DMS 273 (cell line): Measurements from ENCODE around the gene RHBDF1.

ENCODE experiments used
- DNase-seq: peaks from one replicate; lab custom pipeline; 2025; ENCODE audit not compliant: unreplicated experiment; lab: John Stamatoyannopoulos, UW

RHBDF1 gene

GRCh38 chr16:75580-76501, 3.4 kb upstream of the RHBDF1 start:
- DNase-seq, result peak; percentile 71

- DNase-seq, result no peak
These were observed 2.4 kb upstream of the RHBDF1 start for GRCh38 chr16:74747-75334.

DNA sequence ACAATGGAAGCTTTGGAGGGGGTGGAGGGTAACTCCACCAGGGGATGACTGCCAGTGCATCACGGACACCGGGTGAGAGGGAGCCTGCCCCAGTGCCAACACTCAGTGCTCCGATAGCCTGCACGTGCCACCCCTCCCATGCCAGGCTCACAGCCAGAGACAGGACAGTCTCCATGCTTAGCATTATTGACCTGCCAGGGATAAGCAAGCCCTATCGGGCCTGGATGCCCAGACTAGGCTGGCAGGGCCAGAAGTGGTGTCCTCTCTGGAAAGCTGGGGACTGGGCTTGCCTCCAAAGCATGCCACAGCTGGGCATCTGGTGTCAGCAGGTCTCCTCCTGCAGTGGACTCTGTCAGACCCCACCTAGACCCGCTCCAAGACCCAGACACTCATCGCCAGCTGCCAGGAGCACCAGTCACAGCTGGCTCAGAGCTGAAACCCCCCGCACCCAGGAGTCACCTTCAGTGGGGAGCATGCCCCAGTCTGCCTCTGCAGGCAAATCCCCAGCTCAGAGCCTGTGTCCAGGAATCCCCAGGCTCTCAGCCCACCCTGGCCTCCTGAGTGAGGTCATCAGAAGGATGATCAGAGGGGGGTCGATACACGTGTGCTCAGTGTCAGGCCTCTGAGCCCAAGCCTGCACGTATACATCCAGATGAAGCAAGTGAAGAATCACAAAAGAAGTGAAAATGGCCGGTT, 1.8 kb upstream of the RHBDF1 start:
- no peak for DNase-seq

GRCh38 chr16:71540-72401, 660 bp downstream of the RHBDF1 start:
- DNase-seq, result peak; percentile 80

GRCh38 chr16:71210-71539, 1.3 kb downstream of the RHBDF1 start:
- DNase-seq, result no peak

- DNase-seq, result no peak
These were observed 3.2 kb downstream of the RHBDF1 start for GRCh38 chr16:69181-69580.

- DNase-seq, result no peak
These were observed 4.3 kb downstream of the RHBDF1 start for GRCh38 chr16:67884-68789.

DNA sequence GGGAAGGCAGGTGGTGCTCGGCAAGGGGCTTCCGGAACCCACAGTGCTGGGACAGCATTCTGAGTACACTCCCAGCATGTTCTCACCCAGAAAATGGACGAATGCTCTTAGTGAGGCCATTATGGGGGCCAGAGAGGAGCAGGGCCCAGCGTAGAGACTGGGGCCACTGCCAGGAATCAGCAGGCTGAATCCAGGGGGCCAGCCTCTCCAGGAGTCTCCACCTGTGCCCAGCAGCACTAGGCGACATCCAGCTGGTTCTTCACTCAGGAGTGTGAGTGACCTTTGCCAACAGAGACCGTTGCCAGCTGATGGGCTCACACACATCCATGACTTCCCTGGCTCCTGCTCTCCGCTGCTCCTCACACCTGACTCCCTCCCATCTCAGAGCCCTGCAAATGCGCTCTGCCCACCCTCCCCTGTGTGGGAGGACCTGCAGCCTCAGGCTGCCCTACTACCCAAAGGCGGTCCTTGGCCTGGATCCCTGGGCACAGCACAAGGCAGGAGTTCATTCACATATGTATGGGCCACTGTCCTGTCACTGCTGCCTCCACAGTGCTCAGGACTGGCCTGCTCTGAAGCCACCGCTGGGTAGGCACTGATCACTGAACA, 5.1 kb downstream of the RHBDF1 start:
- DNase-seq, result no peak

- DNase-seq, result no peak
These were observed 5.9 kb downstream of the RHBDF1 start for GRCh38 chr16:66309-67182.

GRCh38 chr16:65745-66144, 6.7 kb downstream of the RHBDF1 start:
- DNase-seq, result peak; percentile 92

- no peak for DNase-seq
These were observed 7.5 kb downstream of the RHBDF1 start for GRCh38 chr16:64914-65255.

DNA sequence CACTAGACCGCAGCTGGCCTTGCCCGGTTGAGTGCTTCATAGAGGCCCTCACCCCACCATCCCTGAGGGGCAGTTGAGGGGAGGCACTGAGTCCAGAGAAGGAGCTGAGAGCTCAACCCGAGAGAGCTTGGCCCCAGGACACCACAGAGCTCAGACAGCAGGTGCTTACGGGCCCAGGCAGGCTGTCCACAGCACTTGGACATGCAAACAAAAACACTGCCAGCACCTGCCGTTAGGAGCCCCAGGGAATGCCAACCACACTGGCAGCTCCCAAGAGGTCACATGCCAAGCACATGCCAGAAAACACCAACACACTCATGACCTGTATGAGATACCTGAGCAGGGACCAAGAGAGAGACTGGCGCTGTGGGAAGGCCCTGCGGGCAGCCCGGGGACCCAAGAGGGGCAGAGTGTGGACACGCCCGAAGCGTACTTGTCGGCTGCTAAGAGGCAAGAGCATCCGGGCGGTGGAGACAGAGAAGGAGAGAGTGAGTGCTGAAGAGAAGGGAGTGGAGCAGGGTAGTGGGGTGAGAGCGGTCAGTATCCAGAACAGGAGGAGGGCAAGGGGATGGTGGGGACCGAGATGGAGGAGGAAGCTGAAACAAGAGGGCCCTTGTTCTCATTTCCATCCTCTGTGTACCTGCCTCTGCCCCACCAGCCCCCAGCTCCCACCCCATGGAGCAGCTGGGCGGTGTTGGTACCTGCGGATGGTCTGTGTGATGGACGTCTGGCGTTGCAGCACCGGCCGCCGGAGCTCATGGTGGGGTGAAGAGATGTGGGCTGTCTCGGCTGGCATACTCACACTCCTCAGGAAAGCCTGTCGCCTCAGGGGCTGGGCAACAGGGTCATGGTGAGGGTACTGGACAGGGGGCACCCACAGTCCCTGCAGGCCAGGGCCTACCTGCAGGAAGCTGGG, 8.2 kb downstream of the RHBDF1 start:
- DNase-seq, result no peak

DNA sequence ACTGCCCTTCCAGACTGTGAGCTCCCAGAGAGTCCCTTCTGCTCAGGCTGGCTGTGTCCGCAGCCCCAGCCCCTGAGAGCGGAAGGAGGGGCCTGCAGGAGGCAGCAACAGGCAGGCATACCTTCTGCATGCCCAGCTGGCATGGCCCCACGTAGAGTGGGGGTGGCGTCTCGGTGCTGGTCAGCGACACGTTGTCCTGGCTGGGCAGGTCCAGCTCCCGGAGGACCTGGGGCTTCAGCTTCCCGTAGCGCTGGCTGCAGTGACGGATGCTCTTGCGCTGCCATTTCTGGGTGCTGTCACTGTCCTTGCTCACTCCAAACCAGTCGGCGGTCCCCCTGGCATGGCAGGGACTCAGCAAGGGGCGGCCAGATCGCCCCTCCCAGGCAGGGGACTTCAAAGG, 9.0 kb downstream of the RHBDF1 start:
- no peak for DNase-seq

DNA sequence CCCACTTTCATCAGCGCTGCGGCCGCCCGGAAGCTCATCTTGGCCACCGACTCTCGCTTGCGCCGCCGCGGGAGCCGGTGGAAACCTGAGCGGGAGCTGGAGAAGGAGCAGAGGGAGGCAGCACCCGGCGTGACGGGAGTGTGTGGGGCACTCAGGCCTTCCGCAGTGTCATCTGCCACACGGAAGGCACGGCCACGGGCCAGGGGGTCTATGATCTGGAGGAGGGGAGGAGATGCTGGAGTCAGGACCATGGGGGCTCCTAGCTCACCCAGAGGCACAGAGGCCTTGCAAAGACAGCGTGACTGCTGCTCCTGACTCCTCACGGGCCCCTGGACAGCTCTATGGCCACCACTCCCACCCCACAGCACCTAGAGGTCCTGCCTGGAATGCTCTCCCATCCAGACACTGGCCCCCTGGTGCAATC, 9.5 kb downstream of the RHBDF1 start:
- no peak for DNase-seq

DNA sequence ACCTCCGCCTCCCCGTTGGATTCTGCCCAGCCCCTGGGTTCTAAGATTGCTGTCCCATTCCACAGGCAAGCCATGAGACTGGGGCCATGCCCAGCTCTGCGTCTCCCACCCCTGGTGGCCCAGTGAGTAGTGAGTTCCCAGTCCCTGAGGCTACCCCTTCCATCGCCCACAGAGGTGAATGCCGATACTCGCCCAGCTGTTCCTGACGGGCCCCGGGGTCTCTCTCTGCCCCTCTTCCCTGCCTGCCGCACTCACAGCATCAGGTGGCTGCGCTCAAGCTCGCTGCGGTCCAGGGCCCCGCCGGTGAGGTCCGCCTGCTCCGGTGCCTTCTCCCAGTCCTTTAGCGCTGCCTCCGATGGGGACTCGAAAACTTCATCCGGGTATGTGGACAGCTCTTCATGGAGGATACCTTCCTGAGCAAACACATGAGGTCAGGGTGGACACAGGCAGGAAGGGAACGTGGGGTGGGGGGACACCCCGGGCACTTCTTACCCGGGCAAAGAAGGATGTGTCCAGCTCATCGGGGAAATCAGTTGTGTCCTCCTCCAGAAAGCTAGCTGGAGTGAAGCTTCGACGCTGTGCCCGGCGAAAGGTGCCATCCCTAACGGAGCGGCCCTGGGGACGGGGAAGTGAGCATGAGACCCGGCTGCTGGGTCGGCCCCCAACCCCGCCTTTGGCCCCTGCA, 10.0 kb downstream of the RHBDF1 start:
- DNase-seq, result no peak

GRCh38 chr16:61879-62281, 10.6 kb downstream of the RHBDF1 start:
- no peak for DNase-seq
